ENCODE measurements around the gene POLD3.

GRCh38 chr11:74583024-74583624 lies 9.3 kb upstream of the POLD3 start:
- TF ChIP-seq, protein P1, sequence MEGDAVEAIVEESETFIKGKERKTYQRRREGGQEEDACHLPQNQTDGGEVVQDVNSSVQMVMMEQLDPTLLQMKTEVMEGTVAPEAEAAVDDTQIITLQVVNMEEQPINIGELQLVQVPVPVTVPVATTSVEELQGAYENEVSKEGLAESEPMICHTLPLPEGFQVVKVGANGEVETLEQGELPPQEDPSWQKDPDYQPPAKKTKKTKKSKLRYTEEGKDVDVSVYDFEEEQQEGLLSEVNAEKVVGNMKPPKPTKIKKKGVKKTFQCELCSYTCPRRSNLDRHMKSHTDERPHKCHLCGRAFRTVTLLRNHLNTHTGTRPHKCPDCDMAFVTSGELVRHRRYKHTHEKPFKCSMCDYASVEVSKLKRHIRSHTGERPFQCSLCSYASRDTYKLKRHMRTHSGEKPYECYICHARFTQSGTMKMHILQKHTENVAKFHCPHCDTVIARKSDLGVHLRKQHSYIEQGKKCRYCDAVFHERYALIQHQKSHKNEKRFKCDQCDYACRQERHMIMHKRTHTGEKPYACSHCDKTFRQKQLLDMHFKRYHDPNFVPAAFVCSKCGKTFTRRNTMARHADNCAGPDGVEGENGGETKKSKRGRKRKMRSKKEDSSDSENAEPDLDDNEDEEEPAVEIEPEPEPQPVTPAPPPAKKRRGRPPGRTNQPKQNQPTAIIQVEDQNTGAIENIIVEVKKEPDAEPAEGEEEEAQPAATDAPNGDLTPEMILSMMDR (conservative IDR thresholded peaks at IDR 0.05), result no peak
- TF ChIP-seq ZFX (IDR thresholded peaks at IDR 0.05), result no peak

Measured in C4-2B (cell line).